CD14-positive monocyte (primary cell): ENCODE results near the gene PPP1CB. TPM values are rescaled to one million over a fixed set of nuclear protein-coding genes. Genes with fewer than 3 reads are reported as not detected.

Source experiments
- DNase-seq, 3 donors: peaks; one replicate each; pipeline ENCODE4 v3.0.0-alpha.2; 2011 to 2022
- H2AFZ ChIP-seq: 2 replicates; pipeline ENCODE4 v1.6.0; 2012; ENCODE audit warnings: mild to moderate bottlenecking, low read depth, low read length, inconsistent platforms; ENCODE audit not compliant: insufficient read depth, poor library complexity, severe bottlenecking
- H3K27ac ChIP-seq, 2 donors: 1 replicate in 1 of 2; 2 replicates in 1 of 2; pipeline ENCODE4 v1.5.1; 2012 to 2013; ENCODE audit warnings: low read length in 2 of 2, control low read depth in 1 of 2, inconsistent platforms in 1 of 2, low read depth in 1 of 2, mild to moderate bottlenecking in 1 of 2
- H3K27me3 ChIP-seq, 2 donors: one replicate each; pipeline versions ENCODE4 v1.6.0 to v1.6.1; 2011 to 2013; ENCODE audit warnings: low read length in 2 of 2; ENCODE audit not compliant: control insufficient read depth in 2 of 2, insufficient read depth in 2 of 2
- H3K36me3 ChIP-seq, 2 donors: replicated peaks in 1 of 2; 1 replicate in 1 of 2; 2 replicates in 1 of 2; pipeline versions ENCODE4 v1.5.1 to v1.6.1; 2012 to 2013; ENCODE audit warnings: low read length in 2 of 2, control low read depth in 1 of 2, inconsistent platforms in 1 of 2, mild to moderate bottlenecking in 1 of 2; ENCODE audit not compliant: insufficient read depth in 2 of 2, control insufficient read depth in 1 of 2
- H3K4me1 ChIP-seq, 2 donors: 1 replicate in 1 of 2; 2 replicates in 1 of 2; pipeline versions ENCODE4 v1.5.1 to v1.6.1; 2012 to 2013; ENCODE audit warnings: low read length in 2 of 2, control low read depth in 1 of 2, inconsistent platforms in 1 of 2, mild to moderate bottlenecking in 1 of 2, moderate library complexity in 1 of 2; ENCODE audit not compliant: insufficient read depth in 2 of 2, control insufficient read depth in 1 of 2
- H3K4me2 ChIP-seq: replicated peaks from 2 replicates; pipeline ENCODE3; 2012; ENCODE audit warnings: low read length, moderate library complexity, mild to moderate bottlenecking; ENCODE audit not compliant: poor library complexity, severe bottlenecking; ENCODE audit errors: extremely low read depth
- H3K4me3 ChIP-seq, 3 experiments: fragments of 200-600 bp in 1 of 3; sonication (generic) in 1 of 3; replicated peaks in 1 of 3; 1 replicate in 2 of 3; 2 replicates in 1 of 3; pipeline ENCODE4 v1.5.1; 2011 to 2013; ENCODE audit warnings: low read length in 3 of 3, mild to moderate bottlenecking in 3 of 3, control low read depth in 2 of 3, low read depth in 2 of 3, inconsistent platforms in 1 of 3, moderate library complexity in 1 of 3
- H3K79me2 ChIP-seq: 2 replicates; pipeline ENCODE4 v1.6.0; 2012; ENCODE audit warnings: mild to moderate bottlenecking, control low read depth, inconsistent platforms, low read length, moderate library complexity; ENCODE audit not compliant: insufficient read depth
- H3K9ac ChIP-seq: 2 replicates; pipeline ENCODE4 v1.6.0; 2017; ENCODE audit warnings: low read length, mild to moderate bottlenecking; ENCODE audit not compliant: insufficient read depth, poor library complexity, severe bottlenecking
- H3K9me3 ChIP-seq, 2 donors: replicated peaks in 1 of 2; 1 replicate in 1 of 2; 2 replicates in 1 of 2; pipeline versions ENCODE4 v1.5.1 to v1.6.1; 2012 to 2013; ENCODE audit warnings: low read length in 2 of 2, control low read depth in 1 of 2; ENCODE audit not compliant: control insufficient read depth in 1 of 2, insufficient read depth in 1 of 2
- H4K20me1 ChIP-seq: 2 replicates; pipeline ENCODE4 v1.6.0; 2012; ENCODE audit warnings: mild to moderate bottlenecking, low read length, control low read depth, moderate library complexity; ENCODE audit not compliant: insufficient read depth
- H3K27ac Mint-ChIP-seq, 7 donors: one replicate each; pipeline ENCODE4 v1.8.0; 2020; ENCODE audit warnings: mild to moderate bottlenecking in 7 of 7, mixed read lengths in 7 of 7, moderate library complexity in 6 of 7, inconsistent platforms in 2 of 7
- H3K27me3 Mint-ChIP-seq, 3 donors: one replicate each; pipeline ENCODE4 v1.8.0; 2021 to 2022; ENCODE audit warnings: low read depth in 3 of 3, mild to moderate bottlenecking in 3 of 3, mixed read lengths in 3 of 3, moderate library complexity in 3 of 3, inconsistent platforms in 1 of 3
- H3K36me3 Mint-ChIP-seq, 2 donors: one replicate each; pipeline ENCODE4 v1.8.0; 2020; ENCODE audit warnings: mixed read lengths in 2 of 2, inconsistent platforms in 1 of 2, mild to moderate bottlenecking in 1 of 2
- H3K4me1 Mint-ChIP-seq: one replicate; pipeline ENCODE4 v1.8.0; 2020; ENCODE audit warnings: mild to moderate bottlenecking, mixed read lengths
- H3K4me3 Mint-ChIP-seq, 2 donors: one replicate each; pipeline ENCODE4 v1.8.0; 2020; ENCODE audit warnings: mild to moderate bottlenecking in 2 of 2, mixed read lengths in 2 of 2, moderate library complexity in 1 of 2
- H3K9me3 Mint-ChIP-seq, 7 donors: one replicate each; pipeline ENCODE4 v1.8.0; 2020 to 2022; ENCODE audit warnings: mixed read lengths in 7 of 7, mild to moderate bottlenecking in 6 of 7, moderate library complexity in 6 of 7, inconsistent platforms in 2 of 7
- CTCF ChIP-seq: fragments of 200-600 bp; IDR thresholded peaks from one replicate; pipeline ENCODE4 v1.8.0; 2022; ENCODE audit warnings: antibody characterized with exemption, mild to moderate bottlenecking
- WGBS: methylation state at CpG from one replicate; pipeline ENCODE4 v1.1.5; 2013; ENCODE audit warnings: missing lambda C conversion rate; ENCODE audit not compliant: insufficient coverage; 5-methylcytosine and 5-hydroxymethylcytosine counted together
- intact Hi-C, 2 donors: fragments of 100-400 bp; cut with micrococcal nuclease; formaldehyde crosslinking; loops; one replicate each; pipeline versions ENCODE4 v1.15.0 to v1.15.1; 2023
- polyA plus RNA-seq, 3 donors: library from polyadenylated mRNA; depleted of rRNA in 1 of 3; unstranded in 2 of 3; stranded (reverse) in 1 of 3; fragments of 300-500 nt in 2 of 3; fragments of >200 nt in 1 of 3; fragmentation: Illumina TruSeq in 2 of 3; gene quantifications; 1 replicate in 2 of 3; 2 replicates in 1 of 3; pipeline ENCODE4 v1.2.3, GENCODE V29; 2012 to 2021

Gene PPP1CB
- polyA plus RNA-seq, 3 donors: 25.3 to 142 (median 69.4) TPM

- WGBS: no CpG with 5 or more reads among the region's 2 CpGs
- no peaks in the 10 kb centered on the region for H3K27me3 ChIP-seq
These were observed 76.8 kb downstream of the PPP1CB start for GRCh38 chr2:28828382-28828781.

GRCh38 chr2:28833740-28834470, 82.3 kb downstream of the PPP1CB start:
- intact Hi-C loops: no loop called here
- Histone ChIP-seq H3K9me3 (no peaks in the 10 kb centered on the region), H3K4me1 (no peaks in the 10 kb centered on the region), H3K4me2 (no peak overlapping the region), H3K9ac (no peak overlapping the region), H3K27ac (no peak overlapping the region), H3K27me3 (no peaks in the 10 kb centered on the region), H3K36me3 (no peaks in the 10 kb centered on the region), H4K20me1 (no peaks in the 10 kb centered on the region), H3K79me2 (no peaks in the 10 kb centered on the region), H2AFZ (no peak overlapping the region), H3K4me3 (no peak overlapping the region)
- Mint-ChIP-seq H3K9me3 (peaks cover 2 to 7% (median 4%) of the 10 kb centered on the region in 7 donors), H3K4me1 (no peaks in the 10 kb centered on the region), H3K36me3 (no peaks in the 10 kb centered on the region), H3K4me3 (no peak overlapping the region), H3K27me3 (peaks cover 0 to 6% (median 4%) of the 10 kb centered on the region in 3 donors), H3K27ac (no peak overlapping the region)
- WGBS: no CpG with 5 or more reads among the region's 2 CpGs
- no peak for DNase-seq
- no peak for TF ChIP-seq CTCF

More at GRCh38 chr2:28828382-28828781, 76.8 kb downstream of the PPP1CB start:
- Mint-ChIP-seq H3K4me3 (no peak overlapping the region), H3K4me1 (no peaks in the 10 kb centered on the region), H3K27me3 (peaks cover 0 to 5% (median 4%) of the 10 kb centered on the region in 3 donors), H3K27ac (no peak overlapping the region), H3K9me3 (no peaks in the 10 kb centered on the region), H3K36me3 (no peaks in the 10 kb centered on the region)
- TF ChIP-seq CTCF: no peak
- H3K79me2 ChIP-seq: no peaks in the 10 kb centered on the region
- no peaks in the 10 kb centered on the region for H3K4me1 ChIP-seq
- no peaks in the 10 kb centered on the region for H3K36me3 ChIP-seq
- H3K4me3 ChIP-seq: no peak overlapping the region
- H3K9ac ChIP-seq: no peak overlapping the region
- intact Hi-C loops: loop anchor here in 1 of 2 donors (10.0 kb wide), 1 partner anchor 66 kb away; the partner anchor contains the start of gene WDR43
- no peak for DNase-seq
- no peaks in the 10 kb centered on the region for H3K9me3 ChIP-seq
- no peak overlapping the region for H3K27ac ChIP-seq
- no peak overlapping the region for H3K4me2 ChIP-seq
- no peak overlapping the region for H2AFZ ChIP-seq
- no peaks in the 10 kb centered on the region for H4K20me1 ChIP-seq
